Measurements from ENCODE around the gene MALRD1. TPM values are rescaled to one million over a fixed set of nuclear protein-coding genes. Genes with fewer than 3 reads are reported as not detected.
A peak's percentile ranks its signal among the peaks of the same experiment; 100 is the strongest.

MALRD1 gene
- total RNA-seq, 1 experiment from 2014 or later: not detected

DNA sequence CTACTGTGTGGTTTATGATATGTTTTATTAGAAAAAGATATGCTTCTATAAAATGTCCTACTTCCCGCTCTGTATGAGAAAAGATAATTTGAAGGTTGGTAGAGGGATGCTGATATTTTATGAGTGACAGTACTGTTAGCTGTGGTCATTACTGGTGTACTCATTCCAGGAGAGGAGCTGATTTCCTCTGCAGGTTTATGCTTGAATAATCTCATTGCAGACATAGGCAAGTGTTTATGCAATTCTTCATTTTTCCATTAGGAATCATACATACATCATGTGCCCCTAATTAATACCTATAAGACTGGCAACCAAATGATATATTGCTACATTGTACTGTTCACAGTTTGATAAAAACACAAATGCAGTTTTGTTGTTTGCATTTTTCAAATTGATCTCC, 269.4 kb downstream of the MALRD1 start:
- DNase-seq: no peak
- H3K4me3 ChIP-seq: no peak overlapping the region
- no peak overlapping the region for H3K27ac ChIP-seq
- H3K9me3 ChIP-seq (replicated peaks): no peaks in the 10 kb centered on the region
- no peaks in the 10 kb centered on the region for H3K4me1 ChIP-seq
- H3K27me3 ChIP-seq: no peaks in the 10 kb centered on the region
- H3K36me3 ChIP-seq: no peaks in the 10 kb centered on the region

GRCh38 chr10:19325581-19325980, 277.0 kb downstream of the MALRD1 start:
- no peaks in the 10 kb centered on the region for H3K9me3 ChIP-seq (replicated peaks)
- no peaks in the 10 kb centered on the region for H3K27me3 ChIP-seq
- H3K4me1 ChIP-seq: no peaks in the 10 kb centered on the region
- no peak for DNase-seq
- no peaks in the 10 kb centered on the region for H3K36me3 ChIP-seq
- H3K27ac ChIP-seq: no peak overlapping the region
- no peak overlapping the region for H3K4me3 ChIP-seq

GRCh38 chr10:19328582-19328981, 280.0 kb downstream of the MALRD1 start:
- Histone ChIP-seq H3K27ac (no peak overlapping the region), H3K4me3 (no peak overlapping the region), H3K9me3 (replicated peaks) (no peaks in the 10 kb centered on the region), H3K36me3 (no peaks in the 10 kb centered on the region), H3K27me3 (no peaks in the 10 kb centered on the region), H3K4me1 (no peaks in the 10 kb centered on the region)
- no peak for DNase-seq

GRCh38 chr10:19329475-19329874, 280.9 kb downstream of the MALRD1 start:
- no peak for DNase-seq
- Histone ChIP-seq H3K27me3 (no peaks in the 10 kb centered on the region), H3K4me3 (no peak overlapping the region), H3K27ac (no peak overlapping the region), H3K9me3 (replicated peaks) (no peaks in the 10 kb centered on the region), H3K36me3 (no peaks in the 10 kb centered on the region), H3K4me1 (no peaks in the 10 kb centered on the region)

DNA sequence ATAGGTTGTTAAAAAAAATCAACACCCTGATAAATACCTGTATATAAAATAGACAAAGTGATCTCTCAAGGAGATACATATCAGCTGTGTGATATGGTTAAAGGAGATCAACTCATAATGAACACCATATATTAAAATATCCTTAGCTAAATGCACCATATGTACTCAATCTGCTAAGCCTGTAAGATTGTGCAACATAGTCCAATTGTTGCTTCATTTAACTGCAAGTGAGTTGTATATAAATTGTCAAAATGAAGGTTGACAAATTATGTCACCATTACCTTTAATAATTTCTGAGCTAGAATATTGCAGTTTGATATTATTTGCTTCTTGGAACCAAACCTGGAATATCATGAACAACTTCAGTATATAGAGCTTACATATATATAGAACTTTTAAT, 283.7 kb downstream of the MALRD1 start:
- no peaks in the 10 kb centered on the region for H3K4me1 ChIP-seq
- DNase-seq: no peak
- no peak overlapping the region for H3K4me3 ChIP-seq

GRCh38 chr10:19333631-19334030, 285.0 kb downstream of the MALRD1 start:
- H3K4me1 ChIP-seq: no peaks in the 10 kb centered on the region

More for the DNA sequence above, 283.7 kb downstream of the MALRD1 start:
- Histone ChIP-seq H3K27ac (no peak overlapping the region), H3K36me3 (no peaks in the 10 kb centered on the region), H3K27me3 (no peaks in the 10 kb centered on the region), H3K9me3 (replicated peaks) (no peaks in the 10 kb centered on the region)

DNA sequence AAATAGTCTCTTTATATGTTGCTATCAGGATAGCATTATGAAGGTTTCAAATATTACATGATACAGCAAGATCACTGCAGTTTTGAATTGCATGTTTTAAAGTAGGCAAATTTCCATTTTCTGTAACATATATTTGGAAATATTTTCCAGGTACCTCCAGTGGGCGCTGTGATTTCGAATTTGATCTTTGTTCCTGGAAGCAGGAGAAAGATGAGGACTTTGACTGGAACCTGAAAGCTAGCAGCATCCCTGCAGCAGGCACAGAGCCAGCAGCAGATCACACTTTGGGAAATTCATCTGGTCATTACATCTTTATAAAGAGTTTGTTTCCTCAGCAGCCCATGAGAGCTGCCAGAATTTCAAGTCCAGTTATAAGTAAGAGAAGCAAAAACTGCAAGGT, 299.0 kb downstream of the MALRD1 start:
- DNase-seq: peak in 1 of 2 experiments; percentile 7
- H3K27ac ChIP-seq: no peak overlapping the region

More at GRCh38 chr10:19333631-19334030, 285.0 kb downstream of the MALRD1 start:
- Histone ChIP-seq H3K36me3 (no peaks in the 10 kb centered on the region), H3K27ac (no peak overlapping the region), H3K4me3 (no peak overlapping the region), H3K27me3 (no peaks in the 10 kb centered on the region), H3K9me3 (replicated peaks) (no peaks in the 10 kb centered on the region)
- DNase-seq: no peak

DNA sequence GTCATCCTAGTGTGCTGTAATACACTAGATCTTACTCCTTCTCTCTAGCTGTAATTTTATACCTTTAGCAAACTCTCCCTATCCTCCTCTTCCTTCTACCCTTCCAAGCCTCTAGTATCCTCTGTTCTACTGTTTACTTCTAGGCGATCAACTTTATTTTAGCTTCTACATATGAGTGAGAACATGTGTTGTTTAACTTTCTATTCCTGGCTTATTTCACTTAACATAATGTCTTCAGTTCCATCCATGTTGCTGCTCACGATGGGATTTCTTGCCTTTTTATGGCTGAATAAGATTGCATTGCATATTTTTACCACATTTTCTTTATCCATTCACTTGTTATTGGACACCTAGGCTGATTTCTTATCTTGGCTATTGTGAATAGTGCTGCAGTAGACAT, 318.6 kb downstream of the MALRD1 start:
- no peak for DNase-seq
- Histone ChIP-seq H3K4me1 (no peaks in the 10 kb centered on the region), H3K27ac (no peak overlapping the region), H3K4me3 (no peak overlapping the region), H3K27me3 (no peaks in the 10 kb centered on the region), H3K36me3 (no peaks in the 10 kb centered on the region), H3K9me3 (replicated peaks) (no peaks in the 10 kb centered on the region)

More for the DNA sequence above, 299.0 kb downstream of the MALRD1 start:
- Histone ChIP-seq H3K9me3 (replicated peaks) (no peaks in the 10 kb centered on the region), H3K4me1 (no peaks in the 10 kb centered on the region), H3K36me3 (no peaks in the 10 kb centered on the region), H3K4me3 (no peak overlapping the region), H3K27me3 (no peaks in the 10 kb centered on the region)

- H3K4me1 ChIP-seq: no peaks in the 10 kb centered on the region
- no peak overlapping the region for H3K4me3 ChIP-seq
- H3K9me3 ChIP-seq (replicated peaks): no peaks in the 10 kb centered on the region
- no peaks in the 10 kb centered on the region for H3K27me3 ChIP-seq
- no peaks in the 10 kb centered on the region for H3K36me3 ChIP-seq
- no peak for DNase-seq
- H3K27ac ChIP-seq: no peak overlapping the region
Measured at GRCh38 chr10:19373988-19374387, 325.4 kb downstream of the MALRD1 start.

GRCh38 chr10:19385846-19386450, 337.3 kb downstream of the MALRD1 start:
- Histone ChIP-seq H3K27ac (no peak overlapping the region), H3K4me1 (no peaks in the 10 kb centered on the region), H3K4me3 (no peak overlapping the region), H3K36me3 (no peaks in the 10 kb centered on the region), H3K9me3 (replicated peaks) (no peaks in the 10 kb centered on the region), H3K27me3 (no peaks in the 10 kb centered on the region)
- DNase-seq: no peak

DNA sequence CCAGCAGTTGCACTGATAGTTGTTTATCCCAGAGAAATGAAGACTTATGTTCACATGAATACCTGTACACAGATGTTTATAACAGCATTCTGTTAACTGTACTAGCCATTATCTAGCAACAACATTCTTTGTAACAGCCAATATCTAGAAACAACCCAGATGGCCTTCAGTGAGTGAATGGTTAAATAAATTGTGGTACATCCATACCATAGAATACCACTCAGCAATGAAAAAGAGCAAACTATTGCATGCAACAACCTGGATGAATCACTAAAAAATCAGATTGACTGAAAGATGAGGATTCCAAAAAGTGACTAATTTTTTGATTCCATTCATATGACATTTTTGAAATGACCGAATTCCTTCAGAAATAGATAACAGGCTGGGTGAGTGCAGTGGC, 360.3 kb downstream of the MALRD1 start:
- Histone ChIP-seq H3K27ac (no peak overlapping the region), H3K4me3 (no peak overlapping the region), H3K9me3 (replicated peaks) (no peaks in the 10 kb centered on the region), H3K4me1 (no peaks in the 10 kb centered on the region), H3K36me3 (no peaks in the 10 kb centered on the region), H3K27me3 (no peaks in the 10 kb centered on the region)
- DNase-seq: no peak

GRCh38 chr10:19411119-19411518, 362.5 kb downstream of the MALRD1 start:
- H3K9me3 ChIP-seq (replicated peaks): no peaks in the 10 kb centered on the region
- no peak for DNase-seq
- H3K27ac ChIP-seq: no peak overlapping the region
- no peaks in the 10 kb centered on the region for H3K27me3 ChIP-seq
- H3K36me3 ChIP-seq: no peaks in the 10 kb centered on the region
- H3K4me1 ChIP-seq: no peaks in the 10 kb centered on the region
- H3K4me3 ChIP-seq: no peak overlapping the region

- H3K9me3 ChIP-seq (replicated peaks): no peaks in the 10 kb centered on the region
- no peak overlapping the region for H3K27ac ChIP-seq
- no peak overlapping the region for H3K4me3 ChIP-seq
- DNase-seq: peak in 1 of 2 experiments; percentile 52
- H3K27me3 ChIP-seq: no peaks in the 10 kb centered on the region
- no peaks in the 10 kb centered on the region for H3K36me3 ChIP-seq
- no peaks in the 10 kb centered on the region for H3K4me1 ChIP-seq
Measured at GRCh38 chr10:19412531-19412930, 363.9 kb downstream of the MALRD1 start.

DNA sequence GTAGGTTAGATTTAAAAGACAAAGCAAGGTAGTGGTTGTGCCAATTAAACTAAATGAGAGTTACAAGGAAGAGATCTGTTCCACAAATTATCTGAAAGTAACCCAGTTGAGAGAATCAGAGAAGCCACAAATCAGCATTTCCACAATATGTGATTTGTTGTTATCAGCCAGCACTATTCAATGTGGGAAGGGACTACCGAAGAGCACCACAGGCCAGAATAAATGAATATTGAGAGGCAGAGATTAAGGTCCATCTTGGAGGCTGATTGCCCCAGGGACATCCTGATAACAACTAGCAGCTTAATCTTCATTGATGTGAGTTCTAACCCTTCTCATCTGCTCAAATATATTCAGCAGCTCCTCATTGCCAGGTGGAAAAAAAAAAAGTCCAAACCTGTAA, 367.6 kb downstream of the MALRD1 start:
- no peak overlapping the region for H3K27ac ChIP-seq
- H3K4me1 ChIP-seq: no peaks in the 10 kb centered on the region
- no peak overlapping the region for H3K4me3 ChIP-seq
- no peaks in the 10 kb centered on the region for H3K36me3 ChIP-seq
- no peaks in the 10 kb centered on the region for H3K9me3 ChIP-seq (replicated peaks)
- no peak for DNase-seq
- no peaks in the 10 kb centered on the region for H3K27me3 ChIP-seq

GRCh38 chr10:19417740-19418139, 369.1 kb downstream of the MALRD1 start:
- no peak for DNase-seq
- Histone ChIP-seq H3K4me3 (no peak overlapping the region), H3K27ac (no peak overlapping the region), H3K27me3 (no peaks in the 10 kb centered on the region), H3K4me1 (no peaks in the 10 kb centered on the region), H3K9me3 (replicated peaks) (no peaks in the 10 kb centered on the region), H3K36me3 (no peaks in the 10 kb centered on the region)

DNA sequence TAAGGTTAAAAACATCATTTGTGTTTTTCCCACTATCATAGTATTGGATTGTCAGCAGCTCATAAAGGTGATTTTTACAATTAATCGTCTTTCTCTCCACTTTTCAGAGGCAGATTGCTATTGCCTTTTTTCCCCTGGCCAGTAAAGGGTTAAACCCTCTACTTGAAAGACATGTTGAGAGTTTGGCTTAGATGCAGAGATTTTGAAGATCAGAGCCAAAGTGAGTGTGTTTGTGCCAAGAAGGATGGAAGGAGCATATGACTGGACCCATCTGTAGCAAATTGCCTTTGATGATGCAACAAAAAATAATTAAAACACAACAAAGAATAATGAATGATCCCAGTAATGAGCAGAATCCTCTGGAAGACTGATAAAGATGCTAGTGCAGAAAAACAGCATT, 373.1 kb downstream of the MALRD1 start:
- no peak overlapping the region for H3K4me3 ChIP-seq
- no peaks in the 10 kb centered on the region for H3K4me1 ChIP-seq
- H3K9me3 ChIP-seq (replicated peaks): no peaks in the 10 kb centered on the region
- no peak overlapping the region for H3K27ac ChIP-seq
- no peaks in the 10 kb centered on the region for H3K27me3 ChIP-seq
- H3K36me3 ChIP-seq: no peaks in the 10 kb centered on the region
- DNase-seq: no peak
